HL-60 (cell line): ENCODE results near the gene GLYR1.

ENCODE experiments used
- DNase-seq, 2 experiments: peaks; one replicate each; pipeline ENCODE4 v3.0.0-alpha.2; 2010 to 2020; ENCODE audit warnings: low read depth in 1 of 2, low spot score in 1 of 2
- H3K27ac ChIP-seq: fragments of 250-450 bp; sonication (Bioruptor Pico); replicated peaks from 2 replicates; pipeline ENCODE4 v1.5.1; 2020; ENCODE audit warnings: mild to moderate bottlenecking, moderate library complexity
- H3K27me3 ChIP-seq: fragments of 250-450 bp; sonication (Bioruptor Pico); 2 replicates; pipeline ENCODE4 v1.5.1; 2021; ENCODE audit warnings: mild to moderate bottlenecking, moderate library complexity; ENCODE audit not compliant: insufficient read depth, poor library complexity, severe bottlenecking
- H3K4me3 ChIP-seq: replicated peaks from 2 replicates; pipeline ENCODE4 v1.5.1; 2011; ENCODE audit warnings: mild to moderate bottlenecking, control low read depth, low read length; ENCODE audit not compliant: insufficient read depth
- CTCF ChIP-seq: IDR thresholded peaks from one replicate; pipeline ENCODE4 v1.5.1; 2011; ENCODE audit warnings: low read length, control low read depth, inconsistent platforms; ENCODE audit not compliant: insufficient read depth
- GABPA ChIP-seq: IDR thresholded peaks from 2 replicates; pipeline ENCODE4 v1.6.1; 2012; ENCODE audit warnings: low read depth
- POLR2AphosphoS5 ChIP-seq: IDR thresholded peaks from 2 replicates; pipeline ENCODE4 v1.6.1; 2012; ENCODE audit warnings: low read depth
- SPI1 ChIP-seq: IDR thresholded peaks from 2 replicates; pipeline ENCODE4 v1.6.1; 2012; ENCODE audit warnings: low read depth, mild to moderate bottlenecking, borderline replicate concordance
- TF ChIP-seq, protein P1 (sequence below): IDR thresholded peaks from 2 replicates; pipeline ENCODE4 v1.6.1; 2012; ENCODE audit warnings: low read depth; ENCODE audit not compliant: insufficient replicate concordance

GLYR1 gene

GRCh38 chr16:4799171-4799855 is 47.8 kb downstream of the GLYR1 start:
- DNase-seq, result no peak
- H3K27me3 ChIP-seq, result no peaks in the 10 kb centered on the region
- H3K4me3 ChIP-seq, result no peak overlapping the region
- TF ChIP-seq CTCF (no peak), POLR2AphosphoS5 (no peak), GABPA (no peak)
- peak overlapping the region; percentile 81 for H3K27ac ChIP-seq

- no peak overlapping the region for H3K27ac ChIP-seq
- H3K4me3 ChIP-seq, result no peak overlapping the region
- no peak for DNase-seq
- no peaks in the 10 kb centered on the region for H3K27me3 ChIP-seq
- TF ChIP-seq GABPA, result no peak
- no peak for TF ChIP-seq CTCF
- TF ChIP-seq, protein P1, sequence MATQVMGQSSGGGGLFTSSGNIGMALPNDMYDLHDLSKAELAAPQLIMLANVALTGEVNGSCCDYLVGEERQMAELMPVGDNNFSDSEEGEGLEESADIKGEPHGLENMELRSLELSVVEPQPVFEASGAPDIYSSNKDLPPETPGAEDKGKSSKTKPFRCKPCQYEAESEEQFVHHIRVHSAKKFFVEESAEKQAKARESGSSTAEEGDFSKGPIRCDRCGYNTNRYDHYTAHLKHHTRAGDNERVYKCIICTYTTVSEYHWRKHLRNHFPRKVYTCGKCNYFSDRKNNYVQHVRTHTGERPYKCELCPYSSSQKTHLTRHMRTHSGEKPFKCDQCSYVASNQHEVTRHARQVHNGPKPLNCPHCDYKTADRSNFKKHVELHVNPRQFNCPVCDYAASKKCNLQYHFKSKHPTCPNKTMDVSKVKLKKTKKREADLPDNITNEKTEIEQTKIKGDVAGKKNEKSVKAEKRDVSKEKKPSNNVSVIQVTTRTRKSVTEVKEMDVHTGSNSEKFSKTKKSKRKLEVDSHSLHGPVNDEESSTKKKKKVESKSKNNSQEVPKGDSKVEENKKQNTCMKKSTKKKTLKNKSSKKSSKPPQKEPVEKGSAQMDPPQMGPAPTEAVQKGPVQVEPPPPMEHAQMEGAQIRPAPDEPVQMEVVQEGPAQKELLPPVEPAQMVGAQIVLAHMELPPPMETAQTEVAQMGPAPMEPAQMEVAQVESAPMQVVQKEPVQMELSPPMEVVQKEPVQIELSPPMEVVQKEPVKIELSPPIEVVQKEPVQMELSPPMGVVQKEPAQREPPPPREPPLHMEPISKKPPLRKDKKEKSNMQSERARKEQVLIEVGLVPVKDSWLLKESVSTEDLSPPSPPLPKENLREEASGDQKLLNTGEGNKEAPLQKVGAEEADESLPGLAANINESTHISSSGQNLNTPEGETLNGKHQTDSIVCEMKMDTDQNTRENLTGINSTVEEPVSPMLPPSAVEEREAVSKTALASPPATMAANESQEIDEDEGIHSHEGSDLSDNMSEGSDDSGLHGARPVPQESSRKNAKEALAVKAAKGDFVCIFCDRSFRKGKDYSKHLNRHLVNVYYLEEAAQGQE, result no peak
- TF ChIP-seq POLR2AphosphoS5, result no peak
- TF ChIP-seq SPI1, result no peak
These were observed 48.6 kb downstream of the GLYR1 start for GRCh38 chr16:4798456-4798855.

DNA sequence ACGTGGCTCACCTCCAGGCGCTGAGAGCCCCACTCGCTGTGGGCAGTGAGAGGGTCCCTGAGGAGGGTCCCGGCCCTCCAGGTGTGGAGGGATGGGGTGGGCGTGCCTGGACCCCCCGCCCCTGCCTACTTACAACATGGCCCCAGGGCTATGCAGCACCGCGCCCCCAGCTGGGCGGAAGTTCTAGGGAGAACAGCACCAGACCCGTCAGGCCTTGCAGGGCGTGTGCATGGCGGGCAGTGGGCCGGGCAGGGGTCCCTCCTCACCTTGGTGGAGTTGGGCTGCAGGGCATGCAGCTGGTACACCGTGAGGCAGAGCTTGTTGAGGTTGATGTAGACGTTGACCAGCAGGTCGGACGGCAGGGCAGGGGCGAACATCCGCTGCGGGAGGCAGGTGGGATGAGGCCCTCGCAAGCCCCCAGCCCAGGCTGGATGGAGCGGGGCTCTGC is 49.3 kb downstream of the GLYR1 start:
- no peak overlapping the region for H3K27ac ChIP-seq
- TF ChIP-seq, protein P1, result no peak
- no peak for TF ChIP-seq CTCF
- TF ChIP-seq POLR2AphosphoS5, result no peak
- TF ChIP-seq GABPA, result no peak
- TF ChIP-seq SPI1, result no peak
- H3K27me3 ChIP-seq, result no peaks in the 10 kb centered on the region
- DNase-seq, result no peak
- no peak overlapping the region for H3K4me3 ChIP-seq
